ENCODE results near the gene SERPING1.

DNA sequence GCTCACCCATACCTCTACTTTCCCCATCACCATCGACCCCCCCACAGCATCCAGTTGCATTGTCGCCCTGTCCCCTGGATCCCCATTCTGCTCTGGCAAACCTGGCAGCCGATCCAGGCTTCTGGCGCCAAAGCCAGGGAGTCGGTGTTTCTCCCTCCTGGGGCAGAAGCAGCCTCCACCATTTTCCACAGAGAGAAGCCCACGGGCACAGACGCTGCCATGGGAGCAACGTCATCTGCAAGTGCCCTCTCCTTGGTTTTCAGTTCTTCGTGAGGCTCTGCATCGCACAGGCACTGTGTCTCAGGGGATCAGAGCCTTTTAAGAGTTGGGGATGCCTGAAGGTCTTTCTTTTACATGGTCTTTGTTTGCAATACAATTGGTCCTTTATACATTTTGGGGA, 49.9 kb downstream of the SERPING1 start:
- TF ChIP-seq, protein P1, sequence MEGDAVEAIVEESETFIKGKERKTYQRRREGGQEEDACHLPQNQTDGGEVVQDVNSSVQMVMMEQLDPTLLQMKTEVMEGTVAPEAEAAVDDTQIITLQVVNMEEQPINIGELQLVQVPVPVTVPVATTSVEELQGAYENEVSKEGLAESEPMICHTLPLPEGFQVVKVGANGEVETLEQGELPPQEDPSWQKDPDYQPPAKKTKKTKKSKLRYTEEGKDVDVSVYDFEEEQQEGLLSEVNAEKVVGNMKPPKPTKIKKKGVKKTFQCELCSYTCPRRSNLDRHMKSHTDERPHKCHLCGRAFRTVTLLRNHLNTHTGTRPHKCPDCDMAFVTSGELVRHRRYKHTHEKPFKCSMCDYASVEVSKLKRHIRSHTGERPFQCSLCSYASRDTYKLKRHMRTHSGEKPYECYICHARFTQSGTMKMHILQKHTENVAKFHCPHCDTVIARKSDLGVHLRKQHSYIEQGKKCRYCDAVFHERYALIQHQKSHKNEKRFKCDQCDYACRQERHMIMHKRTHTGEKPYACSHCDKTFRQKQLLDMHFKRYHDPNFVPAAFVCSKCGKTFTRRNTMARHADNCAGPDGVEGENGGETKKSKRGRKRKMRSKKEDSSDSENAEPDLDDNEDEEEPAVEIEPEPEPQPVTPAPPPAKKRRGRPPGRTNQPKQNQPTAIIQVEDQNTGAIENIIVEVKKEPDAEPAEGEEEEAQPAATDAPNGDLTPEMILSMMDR (IDR thresholded peaks at IDR 0.05), result no peak
- TF ChIP-seq POLR2AphosphoS5 (IDR thresholded peaks at IDR 0.05) (no peak), POLR2A (IDR thresholded peaks at IDR 0.05) (no peak)
